COLO668 (cell line): Measurements from ENCODE around the gene ZNF581.

ENCODE experiments used
- DNase-seq: peaks from one replicate; lab custom pipeline; 2025; ENCODE audit not compliant: unreplicated experiment; lab: John Stamatoyannopoulos, UW

ZNF581 gene

GRCh38 chr19:55611300-55611982 lies 32.0 kb upstream of the ZNF581 start:
- DNase-seq, result no peak

GRCh38 chr19:55611983-55612645 lies 31.3 kb upstream of the ZNF581 start:
- DNase-seq, result no peak

- no peak for DNase-seq
These were observed 30.1 kb upstream of the ZNF581 start for GRCh38 chr19:55613396-55613795.

- no peak for DNase-seq
These were observed 29.3 kb upstream of the ZNF581 start for GRCh38 chr19:55613930-55614710.

- no peak for DNase-seq
These were observed 28.5 kb upstream of the ZNF581 start for GRCh38 chr19:55614711-55615542.

GRCh38 chr19:55615543-55616394 lies 27.7 kb upstream of the ZNF581 start:
- no peak for DNase-seq

GRCh38 chr19:55616395-55616875 lies 27.0 kb upstream of the ZNF581 start:
- no peak for DNase-seq

GRCh38 chr19:55617426-55617825 lies 26.0 kb upstream of the ZNF581 start:
- DNase-seq, result no peak

GRCh38 chr19:55618426-55618825 lies 25.0 kb upstream of the ZNF581 start:
- no peak for DNase-seq

- no peak for DNase-seq
These were observed 24.2 kb upstream of the ZNF581 start for GRCh38 chr19:55619286-55619685.

GRCh38 chr19:55620410-55621204 lies 22.8 kb upstream of the ZNF581 start:
- no peak for DNase-seq

- no peak for DNase-seq
These were observed 22.2 kb upstream of the ZNF581 start for GRCh38 chr19:55621205-55621672.

GRCh38 chr19:55621673-55622231 lies 21.7 kb upstream of the ZNF581 start:
- no peak for DNase-seq

GRCh38 chr19:55622242-55622969 lies 21.0 kb upstream of the ZNF581 start:
- DNase-seq, result no peak

- DNase-seq, result no peak
These were observed 20.3 kb upstream of the ZNF581 start for GRCh38 chr19:55623130-55623529.

- DNase-seq, result no peak
These were observed 19.9 kb upstream of the ZNF581 start for GRCh38 chr19:55623561-55623960.

- DNase-seq, result peak; percentile 95
These were observed 19.1 kb upstream of the ZNF581 start, which contains the start of gene ZNF784 for GRCh38 chr19:55624109-55625003. TSS of gene ZNF784 (minus strand) at chr19:55624566. CDS start at chr19:55624561, 5 bp downstream.
